GM19468 (cell line): Measurements from ENCODE around the gene RPL36.
"Not testable (repeated sequence)": the region's sequence is repeated elsewhere in the genome, so short reads cannot be mapped to it uniquely, and the experiment has no call there.

ENCODE experiments used
- ATAC-seq: cut with Tn5 transposase; IDR thresholded peaks from one replicate; pipeline ENCODE4 v1.9.1; 2021; ENCODE audit warnings: mild to moderate bottlenecking, moderate library complexity, moderate number of reproducible peaks; ENCODE audit not compliant: unreplicated experiment; ENCODE audit errors: extremely low read depth

RPL36 gene

GRCh38 chr19:5733172-5733571, 43.1 kb downstream of the RPL36 start:
- not testable (repeated sequence) for ATAC-seq

DNA sequence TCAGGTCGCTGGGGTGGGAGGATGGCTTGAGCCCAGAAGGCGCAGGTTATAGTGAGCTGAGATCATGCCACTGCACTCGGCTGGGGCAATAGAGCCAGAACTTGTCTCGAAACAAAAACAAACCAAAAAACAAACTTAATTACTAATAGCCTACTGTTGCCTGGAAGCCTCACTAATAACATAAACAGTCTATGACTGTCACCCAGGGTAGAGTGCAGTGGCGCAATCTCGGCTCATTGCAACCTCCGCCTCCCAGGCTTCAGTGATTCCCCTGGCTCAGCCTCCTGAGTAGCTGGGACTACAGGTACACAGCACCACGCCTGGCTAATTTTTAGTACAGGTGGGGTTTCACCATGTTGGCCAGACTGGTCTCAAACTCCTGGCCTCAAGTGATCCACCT, 48.3 kb downstream of the RPL36 start:
- no peak for ATAC-seq
